ENCODE measurements around the gene POLE. TPM values are rescaled to one million over a fixed set of nuclear protein-coding genes. Genes with fewer than 3 reads are reported as not detected.

Gene POLE
- total RNA-seq, 2 experiments from 2014 or later: 125 to 129 TPM

- POLR2A ChIA-PET: no interaction called here
- CTCF ChIA-PET: no interaction called here
Measured at GRCh38 chr12:132660052-132660451, 27.1 kb downstream of the POLE start.

GRCh38 chr12:132659146-132659545 is 28.0 kb downstream of the POLE start:
- CTCF ChIA-PET: interaction anchor here (0.7 kb wide), 1 partner anchor 66 kb away, joined by 3 read pairs; no protein-coding TSS in a partner anchor
- POLR2A ChIA-PET: no interaction called here

- CTCF ChIA-PET: interaction anchor here (0.7 kb wide), 1 partner anchor 65 kb away, joined by 3 read pairs; no protein-coding TSS in a partner anchor
- POLR2A ChIA-PET: no interaction called here
Measured at GRCh38 chr12:132658149-132658894, 28.8 kb downstream of the POLE start.

- CTCF ChIA-PET: no interaction called here
- POLR2A ChIA-PET: no interaction called here
Measured at GRCh38 chr12:132657004-132657727, 30.0 kb downstream of the POLE start.

GRCh38 chr12:132653567-132654290 is 33.4 kb downstream of the POLE start:
- ChIA-PET POLR2A (no interaction called here), CTCF (no interaction called here)

GRCh38 chr12:132651444-132652100 is 35.6 kb downstream of the POLE start:
- CTCF ChIA-PET: interaction anchor here (0.7 to 1.0 kb wide), 2 partner anchors 37 to 1954 kb away, joined by 3 to 4 read pairs; no protein-coding TSS in a partner anchor
- POLR2A ChIA-PET: no interaction called here

GRCh38 chr12:132649226-132649945 is 37.8 kb downstream of the POLE start:
- ChIA-PET CTCF (no interaction called here), POLR2A (no interaction called here)

GRCh38 chr12:132648616-132649225 is 38.4 kb downstream of the POLE start:
- ChIA-PET CTCF (no interaction called here), POLR2A (no interaction called here)

- POLR2A ChIA-PET: no interaction called here
- CTCF ChIA-PET: no interaction called here
Measured at GRCh38 chr12:132647858-132648257, 39.3 kb downstream of the POLE start.

- ChIA-PET POLR2A (no interaction called here), CTCF (no interaction called here)
Measured at GRCh38 chr12:132646850-132647249, 40.3 kb downstream of the POLE start.

- ChIA-PET CTCF (no interaction called here), POLR2A (interaction anchor here (0.6 kb wide), 1 partner anchor 43 kb away, joined by 4 read pairs; no protein-coding TSS in a partner anchor)
Measured at GRCh38 chr12:132642846-132643835, 44.0 kb downstream of the POLE start.

GRCh38 chr12:132641811-132642650 is 45.1 kb downstream of the POLE start:
- CTCF ChIA-PET: no interaction called here
- POLR2A ChIA-PET: no interaction called here

GRCh38 chr12:132640936-132641335 is 46.2 kb downstream of the POLE start:
- POLR2A ChIA-PET: no interaction called here
- CTCF ChIA-PET: no interaction called here

- POLR2A ChIA-PET: interaction anchor here (0.8 kb wide), 1 partner anchor 19 kb away, joined by 3 read pairs; no protein-coding TSS in a partner anchor
- CTCF ChIA-PET: no interaction called here
Measured at GRCh38 chr12:132639956-132640520, 47.1 kb downstream of the POLE start.

- ChIA-PET POLR2A (interaction anchor here (0.5 to 0.8 kb wide), 2 partner anchors 18 to 131 kb away, joined by 3 read pairs; no protein-coding TSS in a partner anchor), CTCF (interaction anchor here (0.8 kb wide), 1 partner anchor 9 kb away, joined by 3 read pairs; no protein-coding TSS in a partner anchor)
Measured at GRCh38 chr12:132638541-132639408, 48.4 kb downstream of the POLE start.

GRCh38 chr12:132637811-132638210 is 49.3 kb downstream of the POLE start:
- ChIA-PET POLR2A (no interaction called here), CTCF (no interaction called here)
